ENCODE measurements around the gene CDH13.

CDH13 gene

DNA sequence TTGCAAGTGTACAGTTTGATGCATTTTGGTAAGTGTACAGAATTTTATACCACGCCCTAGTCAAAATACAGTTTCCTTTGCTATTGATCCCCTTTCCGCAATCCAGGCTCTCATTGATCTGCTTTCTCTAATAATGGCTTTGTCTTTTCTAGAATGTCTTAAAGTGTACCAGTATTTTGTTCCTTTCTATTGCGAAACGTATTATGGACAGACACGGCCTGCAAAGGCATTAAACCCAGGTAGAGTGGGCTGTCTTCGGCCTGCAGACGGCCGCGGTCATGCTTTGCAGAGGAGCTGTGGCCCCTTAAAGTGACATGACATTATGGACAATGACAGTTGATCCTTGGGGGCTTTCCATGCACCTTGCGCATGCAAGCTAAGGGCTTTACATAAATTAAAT, 1165.1 kb downstream of the CDH13 start:
- TF ChIP-seq, protein P1, sequence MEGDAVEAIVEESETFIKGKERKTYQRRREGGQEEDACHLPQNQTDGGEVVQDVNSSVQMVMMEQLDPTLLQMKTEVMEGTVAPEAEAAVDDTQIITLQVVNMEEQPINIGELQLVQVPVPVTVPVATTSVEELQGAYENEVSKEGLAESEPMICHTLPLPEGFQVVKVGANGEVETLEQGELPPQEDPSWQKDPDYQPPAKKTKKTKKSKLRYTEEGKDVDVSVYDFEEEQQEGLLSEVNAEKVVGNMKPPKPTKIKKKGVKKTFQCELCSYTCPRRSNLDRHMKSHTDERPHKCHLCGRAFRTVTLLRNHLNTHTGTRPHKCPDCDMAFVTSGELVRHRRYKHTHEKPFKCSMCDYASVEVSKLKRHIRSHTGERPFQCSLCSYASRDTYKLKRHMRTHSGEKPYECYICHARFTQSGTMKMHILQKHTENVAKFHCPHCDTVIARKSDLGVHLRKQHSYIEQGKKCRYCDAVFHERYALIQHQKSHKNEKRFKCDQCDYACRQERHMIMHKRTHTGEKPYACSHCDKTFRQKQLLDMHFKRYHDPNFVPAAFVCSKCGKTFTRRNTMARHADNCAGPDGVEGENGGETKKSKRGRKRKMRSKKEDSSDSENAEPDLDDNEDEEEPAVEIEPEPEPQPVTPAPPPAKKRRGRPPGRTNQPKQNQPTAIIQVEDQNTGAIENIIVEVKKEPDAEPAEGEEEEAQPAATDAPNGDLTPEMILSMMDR (IDR thresholded peaks at IDR 0.05; ENCODE audit: low read depth, low read length, poor library complexity, severe bottlenecking) = no peak
- no peaks in the 10 kb centered on the region for H3K36me3 ChIP-seq (ENCODE audit: control insufficient read depth, low read length)
- H3K79me2 ChIP-seq (ENCODE audit: control insufficient read depth, low read length) = no peaks in the 10 kb centered on the region
- H3K9me3 ChIP-seq (ENCODE audit: control insufficient read depth, insufficient read depth, low read length) = no peaks in the 10 kb centered on the region
- no peaks in the 10 kb centered on the region for H3F3A ChIP-seq (ENCODE audit: control insufficient read depth, insufficient read depth)
- no peaks in the 10 kb centered on the region for H3K9me2 ChIP-seq (replicated peaks; ENCODE audit: control insufficient read depth, low read length)
- H3K4me2 ChIP-seq (ENCODE audit: low read length) = no peak overlapping the region
- H3K4me3 ChIP-seq (ENCODE audit: low read length) = no peak overlapping the region
- H3K4me1 ChIP-seq (ENCODE audit: control insufficient read depth, low read length) = no peaks in the 10 kb centered on the region
- H3K27ac ChIP-seq (ENCODE audit: low read depth, low read length) = no peak overlapping the region
- H4K20me1 ChIP-seq (ENCODE audit: control insufficient read depth, insufficient read depth, low read depth, low read length) = no peaks in the 10 kb centered on the region
- peaks cover 2% of the 10 kb centered on the region for H3K27me3 ChIP-seq (ENCODE audit: control insufficient read depth, low read length)

DNA sequence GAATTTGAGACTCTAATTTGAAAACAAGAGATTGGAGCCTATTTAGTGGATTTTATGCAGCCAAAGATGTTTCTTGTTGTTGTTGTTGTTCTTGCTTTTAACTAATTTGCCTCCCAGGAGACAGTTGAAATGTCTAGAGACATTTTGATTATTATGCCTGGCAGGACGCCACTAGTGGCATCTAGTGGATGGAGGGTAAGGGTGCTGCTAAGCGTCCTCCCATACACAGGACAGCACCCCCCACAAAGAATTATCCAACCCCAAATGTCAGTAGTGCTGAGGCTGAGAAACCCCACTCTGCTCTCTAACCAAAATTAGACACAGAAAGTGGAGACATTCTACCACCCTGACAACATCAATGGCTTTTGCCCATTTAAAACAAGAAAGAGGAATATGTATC, 1165.6 kb downstream of the CDH13 start:
- H3F3A ChIP-seq (ENCODE audit: control insufficient read depth, insufficient read depth) = no peaks in the 10 kb centered on the region

DNA sequence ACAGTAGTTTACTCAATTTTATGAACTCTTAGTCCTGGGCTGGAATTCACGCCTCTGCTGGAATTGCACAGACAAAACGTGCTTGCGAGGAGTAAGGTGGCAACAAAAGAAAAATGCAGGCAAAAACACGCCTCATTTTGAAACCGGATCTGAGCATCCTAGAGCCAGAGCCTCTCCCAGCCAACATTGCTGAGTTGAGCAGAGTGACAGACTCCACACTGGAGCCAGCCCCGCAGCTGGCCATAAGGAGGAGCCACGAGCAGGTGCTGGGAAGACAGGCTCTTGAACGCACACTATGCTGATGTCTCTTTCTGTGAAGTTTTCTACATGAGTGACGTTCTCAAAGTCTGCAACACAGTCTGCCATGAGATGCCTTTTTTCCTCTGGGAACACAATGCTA, 1166.4 kb downstream of the CDH13 start:
- Histone ChIP-seq H3K27ac (ENCODE audit: low read depth, low read length) (no peak overlapping the region), H3F3A (ENCODE audit: control insufficient read depth, insufficient read depth) (no peaks in the 10 kb centered on the region), H3K36me3 (ENCODE audit: control insufficient read depth, low read length) (no peaks in the 10 kb centered on the region), H3K9me3 (ENCODE audit: control insufficient read depth, insufficient read depth, low read length) (no peaks in the 10 kb centered on the region), H3K27me3 (ENCODE audit: control insufficient read depth, low read length) (peaks cover 7% of the 10 kb centered on the region), H3K9me2 (replicated peaks; ENCODE audit: control insufficient read depth, low read length) (no peaks in the 10 kb centered on the region), H3K79me2 (ENCODE audit: control insufficient read depth, low read length) (no peaks in the 10 kb centered on the region), H3K4me3 (ENCODE audit: low read length) (no peak overlapping the region), H3K4me1 (ENCODE audit: control insufficient read depth, low read length) (no peaks in the 10 kb centered on the region), H4K20me1 (ENCODE audit: control insufficient read depth, insufficient read depth, low read depth, low read length) (no peaks in the 10 kb centered on the region), H3K4me2 (ENCODE audit: low read length) (no peak overlapping the region)
- TF ChIP-seq, protein P1 (IDR thresholded peaks at IDR 0.05; ENCODE audit: low read depth, low read length, poor library complexity, severe bottlenecking) = no peak
- no peak for TF ChIP-seq EZH2phosphoT487 (IDR thresholded peaks at IDR 0.05; ENCODE audit: borderline replicate concordance, low read length)

More for the DNA sequence above, 1165.6 kb downstream of the CDH13 start:
- H3K4me2 ChIP-seq (ENCODE audit: low read length) = no peak overlapping the region
- H3K4me3 ChIP-seq (ENCODE audit: low read length) = no peak overlapping the region
- no peaks in the 10 kb centered on the region for H3K36me3 ChIP-seq (ENCODE audit: control insufficient read depth, low read length)
- H3K9me3 ChIP-seq (ENCODE audit: control insufficient read depth, insufficient read depth, low read length) = no peaks in the 10 kb centered on the region
- no peaks in the 10 kb centered on the region for H4K20me1 ChIP-seq (ENCODE audit: control insufficient read depth, insufficient read depth, low read depth, low read length)
- no peaks in the 10 kb centered on the region for H3K9me2 ChIP-seq (replicated peaks; ENCODE audit: control insufficient read depth, low read length)
- peaks cover 7% of the 10 kb centered on the region for H3K27me3 ChIP-seq (ENCODE audit: control insufficient read depth, low read length)
- no peaks in the 10 kb centered on the region for H3K4me1 ChIP-seq (ENCODE audit: control insufficient read depth, low read length)
- no peak overlapping the region for H3K27ac ChIP-seq (ENCODE audit: low read depth, low read length)
- no peaks in the 10 kb centered on the region for H3K79me2 ChIP-seq (ENCODE audit: control insufficient read depth, low read length)
- TF ChIP-seq EZH2phosphoT487 (IDR thresholded peaks at IDR 0.05; ENCODE audit: borderline replicate concordance, low read length) = no peak
- TF ChIP-seq, protein P1 (IDR thresholded peaks at IDR 0.05; ENCODE audit: low read depth, low read length, poor library complexity, severe bottlenecking) = peak; percentile 14

Measured in DOHH2 (cell line).